ENCODE measurements around the gene TSC22D3. TPM values are rescaled to one million over a fixed set of nuclear protein-coding genes. Genes with fewer than 3 reads are reported as not detected.
A peak's percentile ranks its signal among the peaks of the same experiment; 100 is the strongest.

Gene TSC22D3
- total RNA-seq, 1 donor from 2014 or later: 72.0 TPM

- DNase-seq (ENCODE audit: missing footprints): no peak
- ATAC-seq: no peak
- intact Hi-C loops (cut with DNase I): no loop called here
Observed at GRCh38 chrX:107764845-107765608, 10.6 kb downstream of the TSC22D3 start.

- intact Hi-C loops (cut with DNase I): no loop called here
- DNase-seq (ENCODE audit: missing footprints) (no peak), ATAC-seq (no peak)
Observed at GRCh38 chrX:107763647-107764046, 11.9 kb downstream of the TSC22D3 start.

GRCh38 chrX:107760304-107761077, 15.1 kb downstream of the TSC22D3 start:
- intact Hi-C loops (cut with DNase I): no loop called here
- ATAC-seq: no peak
- DNase-seq (ENCODE audit: missing footprints): no peak

GRCh38 chrX:107758231-107758766, 17.3 kb downstream of the TSC22D3 start:
- intact Hi-C loops (cut with DNase I): loop anchor here (5.0 kb wide), 1 partner anchor 41 kb away; no protein-coding TSS in a partner anchor
- DNase-seq (ENCODE audit: missing footprints): no peak
- no peak for ATAC-seq

GRCh38 chrX:107755721-107756120, 19.9 kb downstream of the TSC22D3 start:
- ATAC-seq: peak; percentile 88
- intact Hi-C loops (cut with DNase I): loop anchor here (5.0 kb wide), 1 partner anchor 38 kb away; no protein-coding TSS in a partner anchor
- no peak for DNase-seq (ENCODE audit: missing footprints)

GRCh38 chrX:107753187-107753586, 22.4 kb downstream of the TSC22D3 start:
- DNase-seq (ENCODE audit: missing footprints): no peak
- intact Hi-C loops (cut with DNase I): no loop called here
- ATAC-seq: peak; percentile 61

- ATAC-seq (no peak), DNase-seq (ENCODE audit: missing footprints) (no peak)
- intact Hi-C loops (cut with DNase I): no loop called here
Observed at GRCh38 chrX:107752714-107753113, 22.9 kb downstream of the TSC22D3 start.

GRCh38 chrX:107752043-107752442, 23.5 kb downstream of the TSC22D3 start:
- ATAC-seq (no peak), DNase-seq (ENCODE audit: missing footprints) (no peak)
- intact Hi-C loops (cut with DNase I): no loop called here

- no peak for ATAC-seq
- intact Hi-C loops (cut with DNase I): no loop called here
- DNase-seq (ENCODE audit: missing footprints): no peak
Observed at GRCh38 chrX:107750861-107751445, 24.6 kb downstream of the TSC22D3 start.

GRCh38 chrX:107750263-107750662, 25.3 kb downstream of the TSC22D3 start:
- intact Hi-C loops (cut with DNase I): no loop called here
- ATAC-seq (no peak), DNase-seq (ENCODE audit: missing footprints) (no peak)

- no peak for DNase-seq (ENCODE audit: missing footprints)
- intact Hi-C loops (cut with DNase I): no loop called here
- no peak for ATAC-seq
Observed at GRCh38 chrX:107748506-107748905, 27.1 kb downstream of the TSC22D3 start.

- peak; percentile 90 for ATAC-seq
- DNase-seq (ENCODE audit: missing footprints): no peak
- intact Hi-C loops (cut with DNase I): no loop called here
Observed at GRCh38 chrX:107747596-107748161, 27.9 kb downstream of the TSC22D3 start.

- DNase-seq (ENCODE audit: missing footprints) (no peak), ATAC-seq (no peak)
- intact Hi-C loops (cut with DNase I): no loop called here
Observed at GRCh38 chrX:107744868-107745267, 30.7 kb downstream of the TSC22D3 start.

- DNase-seq (ENCODE audit: missing footprints): no peak
- intact Hi-C loops (cut with DNase I): no loop called here
- no peak for ATAC-seq
Observed at GRCh38 chrX:107743995-107744394, 31.6 kb downstream of the TSC22D3 start.

- intact Hi-C loops (cut with DNase I): no loop called here
- DNase-seq (ENCODE audit: missing footprints) (no peak), ATAC-seq (no peak)
Observed at GRCh38 chrX:107742700-107743191, 32.8 kb downstream of the TSC22D3 start.

GRCh38 chrX:107741404-107741790, 34.2 kb downstream of the TSC22D3 start:
- ATAC-seq (no peak), DNase-seq (ENCODE audit: missing footprints) (no peak)
- intact Hi-C loops (cut with DNase I): no loop called here

- DNase-seq (ENCODE audit: missing footprints) (no peak), ATAC-seq (no peak)
- intact Hi-C loops (cut with DNase I): no loop called here
Observed at GRCh38 chrX:107739541-107739940, 36.0 kb downstream of the TSC22D3 start.

GRCh38 chrX:107738768-107739167, 36.8 kb downstream of the TSC22D3 start:
- ATAC-seq: no peak
- intact Hi-C loops (cut with DNase I): no loop called here
- DNase-seq (ENCODE audit: missing footprints): no peak

GRCh38 chrX:107738272-107738671, 37.3 kb downstream of the TSC22D3 start:
- intact Hi-C loops (cut with DNase I): no loop called here
- ATAC-seq (no peak), DNase-seq (ENCODE audit: missing footprints) (no peak)
